ENCODE results near the gene MTNR1A.

The MTNR1A gene

GRCh38 chr4:186485561-186486062, 69.8 kb downstream of the MTNR1A start:
- H3K27me3 Mint-ChIP-seq = no peaks in the 10 kb centered on the region
- H3K27ac Mint-ChIP-seq = no peak overlapping the region
- peaks cover 8% of the 10 kb centered on the region for H3K9me3 Mint-ChIP-seq

GRCh38 chr4:186485150-186485549, 70.2 kb downstream of the MTNR1A start:
- Mint-ChIP-seq H3K27ac (no peak overlapping the region), H3K27me3 (no peaks in the 10 kb centered on the region), H3K4me1 (ENCODE audit: low read depth) (no peaks in the 10 kb centered on the region), H3K9me3 (peaks cover 4% of the 10 kb centered on the region), H3K36me3 (ENCODE audit: low read depth) (no peaks in the 10 kb centered on the region), H3K4me3 (no peak overlapping the region)

More at GRCh38 chr4:186485561-186486062, 69.8 kb downstream of the MTNR1A start:
- H3K4me3 Mint-ChIP-seq = no peak overlapping the region
- H3K36me3 Mint-ChIP-seq (ENCODE audit: low read depth) = no peaks in the 10 kb centered on the region
- no peaks in the 10 kb centered on the region for H3K4me1 Mint-ChIP-seq (ENCODE audit: low read depth)

- H3K9me3 Mint-ChIP-seq = no peaks in the 10 kb centered on the region
- H3K4me3 Mint-ChIP-seq = no peak overlapping the region
- H3K4me1 Mint-ChIP-seq (ENCODE audit: low read depth) = no peaks in the 10 kb centered on the region
- no peaks in the 10 kb centered on the region for H3K36me3 Mint-ChIP-seq (ENCODE audit: low read depth)
- H3K27ac Mint-ChIP-seq = no peak overlapping the region
- H3K27me3 Mint-ChIP-seq = no peaks in the 10 kb centered on the region
These were observed 71.7 kb downstream of the MTNR1A start for GRCh38 chr4:186483656-186484055.

Measured in stimulated activated naive CD8-positive, alpha-beta T cell treated with anti-CD3 and anti-CD28 coated beads, Interleukin-15, Interleukin-2, amounts not matched to agents 100 ng/mL and 50 ng/mL, for 24 hours (primary cell).